PC-9 (cell line): ENCODE measurements around the gene SEMA6D. TPM values are rescaled to one million over a fixed set of nuclear protein-coding genes. Genes with fewer than 3 reads are reported as not detected.

ENCODE experiments used
- BruUV-seq: library from RNA; stranded (reverse); fragments of 400-500 nt; replicated peaks from 2 replicates; lab custom pipeline; 2021; lab: Mats Ljungman, UMichigan
- CTCF ChIA-PET: fragments of 300-600 bp; sonication (Branson Sonifier 250); formaldehyde crosslinking; loops from one replicate; lab custom pipeline; 2022; ENCODE audit warnings: antibody characterized with exemption; lab: Charles Lee
- POLR2A ChIA-PET: fragments of 300-600 bp; sonication (Branson Sonifier 250); formaldehyde crosslinking; loops from one replicate; lab custom pipeline; 2022; ENCODE audit warnings: antibody characterized with exemption; ENCODE audit not compliant: unreplicated experiment; lab: Charles Lee
- DNase-seq, 2 experiments: peaks; one replicate each; pipeline versions ENCODE4 v3.0.0 to v3.0.0-alpha.2; 2015 to 2022; ENCODE audit warnings: mixed read lengths in 1 of 2
- H2AFZ ChIP-seq: fragments of 200-600 bp; sonication (generic); 2 replicates; pipeline ENCODE4 v1.8.1; 2017; ENCODE audit warnings: antibody characterized with exemption
- H3F3A ChIP-seq: fragments of 200-600 bp; sonication (generic); 2 replicates; pipeline ENCODE4 v1.8.1; 2017; ENCODE audit warnings: antibody characterized with exemption, mild to moderate bottlenecking, low read depth; ENCODE audit not compliant: insufficient read depth
- H3K27ac ChIP-seq: fragments of 200-600 bp; sonication (generic); 2 replicates; pipeline ENCODE4 v1.6.1; 2016; ENCODE audit warnings: mixed run types
- H3K27me3 ChIP-seq: fragments of 200-600 bp; sonication (generic); 2 replicates; pipeline ENCODE4 v1.6.1; 2016; ENCODE audit warnings: low read depth, mixed run types; ENCODE audit not compliant: insufficient read depth
- H3K36me3 ChIP-seq: fragments of 200-600 bp; sonication (generic); 2 replicates; pipeline ENCODE4 v1.6.1; 2016; ENCODE audit warnings: low read depth, mixed run types
- H3K4me1 ChIP-seq: fragments of 200-600 bp; sonication (generic); replicated peaks from 2 replicates; pipeline ENCODE4 v1.6.1; 2016; ENCODE audit warnings: mixed run types; ENCODE audit not compliant: insufficient read depth
- H3K4me2 ChIP-seq: fragments of 200-600 bp; sonication (generic); 2 replicates; pipeline ENCODE4 v1.6.1; 2017; ENCODE audit warnings: mixed run types
- H3K4me3 ChIP-seq: fragments of 200-600 bp; sonication (generic); 2 replicates; pipeline ENCODE4 v1.6.1; 2016; ENCODE audit warnings: mixed run types
- H3K79me2 ChIP-seq: fragments of 200-600 bp; sonication (generic); 2 replicates; pipeline ENCODE4 v1.6.1; 2017; ENCODE audit warnings: low read depth, mixed run types
- H3K9me2 ChIP-seq: fragments of 200-600 bp; sonication (generic); 2 replicates; pipeline ENCODE4 v1.8.1; 2017; ENCODE audit warnings: mild to moderate bottlenecking; ENCODE audit not compliant: insufficient read depth
- H3K9me3 ChIP-seq: fragments of 200-600 bp; sonication (generic); 2 replicates; pipeline ENCODE4 v1.8.1; 2016; ENCODE audit warnings: low read depth; ENCODE audit not compliant: insufficient read depth
- H4K20me1 ChIP-seq: fragments of 200-600 bp; sonication (generic); 2 replicates; pipeline ENCODE4 v1.8.1; 2017; ENCODE audit not compliant: insufficient read depth
- CTCF ChIP-seq: fragments of 200-600 bp; sonication (generic); conservative IDR thresholded peaks from 2 replicates; pipeline ENCODE4 v1.6.1; 2017; ENCODE audit warnings: mixed run types, antibody characterized with exemption, mild to moderate bottlenecking, moderate library complexity
- EZH2 ChIP-seq: fragments of 200-600 bp; sonication (generic); IDR thresholded peaks from 2 replicates; pipeline ENCODE4 v1.8.0; 2017; ENCODE audit warnings: antibody characterized with exemption, low read depth
- intact Hi-C: fragments of 100-400 bp; cut with micrococcal nuclease; formaldehyde crosslinking; loops from one replicate; pipeline ENCODE4 v1.10.0; 2022; ENCODE audit not compliant: unreplicated experiment
- total RNA-seq: library from RNA; stranded (reverse); gene quantifications from 2 replicates; pipeline ENCODE4 v1.2.3, GENCODE V29; 2021

SEMA6D gene
- total RNA-seq, 1 experiment from 2014 or later: not detected

- Histone ChIP-seq H3K4me1 (no peaks in the 10 kb centered on the region), H2AFZ (no peak overlapping the region), H3K36me3 (no peaks in the 10 kb centered on the region), H3K27ac (no peak overlapping the region), H4K20me1 (no peaks in the 10 kb centered on the region), H3K79me2 (no peaks in the 10 kb centered on the region), H3K9me2 (no peaks in the 10 kb centered on the region), H3K4me2 (no peak overlapping the region), H3K9me3 (no peaks in the 10 kb centered on the region), H3K4me3 (no peak overlapping the region), H3K27me3 (no peaks in the 10 kb centered on the region), H3F3A (no peaks in the 10 kb centered on the region)
- DNase-seq: no peak
- TF ChIP-seq EZH2: no peak
- TF ChIP-seq CTCF: no peak
- no TSS peak for BruUV-seq
- intact Hi-C loops: no loop called here
- ChIA-PET POLR2A (no interaction called here), CTCF (no interaction called here)
Observed at GRCh38 chr15:47746516-47746915, 29.2 kb downstream of the SEMA6D start.

GRCh38 chr15:47750030-47750739 lies 32.9 kb downstream of the SEMA6D start:
- H3K27ac ChIP-seq: no peak overlapping the region

GRCh38 chr15:47750740-47751262 lies 33.5 kb downstream of the SEMA6D start:
- Histone ChIP-seq H4K20me1 (no peaks in the 10 kb centered on the region), H3K27ac (no peak overlapping the region), H3K9me2 (no peaks in the 10 kb centered on the region), H3K27me3 (no peaks in the 10 kb centered on the region), H3F3A (no peaks in the 10 kb centered on the region), H3K79me2 (no peaks in the 10 kb centered on the region), H3K4me2 (no peak overlapping the region), H2AFZ (no peak overlapping the region), H3K4me3 (no peak overlapping the region), H3K36me3 (no peaks in the 10 kb centered on the region), H3K4me1 (no peaks in the 10 kb centered on the region), H3K9me3 (no peaks in the 10 kb centered on the region)
- intact Hi-C loops: no loop called here
- ChIA-PET CTCF (no interaction called here), POLR2A (no interaction called here)
- no peak for DNase-seq
- no TSS peak for BruUV-seq
- no peak for TF ChIP-seq EZH2
- no peak for TF ChIP-seq CTCF

More at GRCh38 chr15:47750030-47750739, 32.9 kb downstream of the SEMA6D start:
- Histone ChIP-seq H3F3A (no peaks in the 10 kb centered on the region), H3K4me2 (no peak overlapping the region), H3K9me3 (no peaks in the 10 kb centered on the region), H3K4me3 (no peak overlapping the region), H3K36me3 (no peaks in the 10 kb centered on the region), H2AFZ (no peak overlapping the region), H3K79me2 (no peaks in the 10 kb centered on the region), H3K9me2 (no peaks in the 10 kb centered on the region), H3K27me3 (no peaks in the 10 kb centered on the region), H3K4me1 (no peaks in the 10 kb centered on the region), H4K20me1 (no peaks in the 10 kb centered on the region)
- BruUV-seq: no TSS peak
- TF ChIP-seq CTCF (no peak), EZH2 (no peak)
- intact Hi-C loops: no loop called here
- CTCF ChIA-PET: no interaction called here
- no peak for DNase-seq
- POLR2A ChIA-PET: no interaction called here
